Activated CD4-positive, alpha-beta T cell treated with anti-CD3 and anti-CD28 coated beads, Interleukin-2, Interleukin-4, amounts not matched to agents 100 ng/mL and 50 ng/mL, durations not matched to agents 16 hours and 8 hours (primary cell): Measurements from ENCODE around the gene DOCK9.

Experiments used
- DNase-seq: peaks from one replicate; pipeline ENCODE4 v3.0.0-alpha.2; 2020; ENCODE audit warnings: low spot score

Gene DOCK9

DNA sequence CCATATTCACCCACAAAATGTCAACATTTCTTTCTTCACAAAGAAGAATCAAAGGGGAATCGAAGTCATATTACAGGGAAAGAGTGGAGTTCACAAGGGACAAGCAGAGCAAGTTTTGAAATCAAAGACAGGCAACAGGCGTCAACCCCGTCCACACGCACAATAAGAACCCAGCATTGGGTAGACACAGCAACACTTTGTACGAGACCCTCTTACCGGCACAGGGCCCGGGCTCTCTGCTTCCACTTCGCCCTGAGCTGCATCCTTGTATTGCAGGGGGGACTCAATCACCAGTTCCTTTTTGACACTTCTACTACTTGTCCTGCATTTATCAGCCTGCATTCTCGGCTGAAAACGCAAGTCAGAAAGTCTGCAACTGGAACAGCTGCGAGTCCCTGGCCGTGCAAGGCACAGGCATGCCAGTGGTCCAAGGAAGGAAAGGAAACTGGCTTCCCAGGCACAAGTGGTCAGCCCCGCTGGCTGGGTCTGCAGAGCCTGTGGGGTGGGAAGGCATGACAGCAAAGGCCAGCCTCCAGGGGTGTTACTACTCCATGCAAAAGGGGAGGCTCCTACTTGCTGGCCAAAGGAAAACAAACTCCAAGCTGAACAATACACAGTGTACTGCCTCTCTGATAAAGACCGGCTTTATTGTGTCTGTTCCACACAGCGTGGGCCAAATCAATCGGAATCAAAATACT is at the start of gene DOCK9:
DOCK9 (minus strand) TSS at position 497 of the 698 bp plus-strand sequence; CDS start at position 342, 155 bp downstream.
- DNase-seq: no peak

DNA sequence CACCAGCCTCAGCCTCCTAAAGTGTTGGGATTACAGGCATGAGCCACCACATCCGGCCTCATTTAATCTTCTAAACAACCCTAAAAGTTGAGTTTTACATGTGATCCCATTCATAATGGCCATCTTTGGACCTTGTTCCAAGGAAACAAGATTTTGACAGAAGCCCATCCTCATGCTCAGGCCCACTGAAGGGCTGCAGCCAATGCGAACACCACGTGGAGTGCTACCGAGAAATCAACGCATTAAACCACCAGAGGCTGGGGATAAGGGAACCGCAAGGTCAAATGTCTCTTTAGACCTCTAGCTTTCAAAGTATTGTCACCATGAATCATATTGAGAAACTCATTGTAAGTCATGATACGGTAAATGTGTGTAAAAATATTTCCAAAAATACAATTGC is 49.4 kb upstream of the DOCK9 start:
- peak; percentile 71 for DNase-seq

DNA sequence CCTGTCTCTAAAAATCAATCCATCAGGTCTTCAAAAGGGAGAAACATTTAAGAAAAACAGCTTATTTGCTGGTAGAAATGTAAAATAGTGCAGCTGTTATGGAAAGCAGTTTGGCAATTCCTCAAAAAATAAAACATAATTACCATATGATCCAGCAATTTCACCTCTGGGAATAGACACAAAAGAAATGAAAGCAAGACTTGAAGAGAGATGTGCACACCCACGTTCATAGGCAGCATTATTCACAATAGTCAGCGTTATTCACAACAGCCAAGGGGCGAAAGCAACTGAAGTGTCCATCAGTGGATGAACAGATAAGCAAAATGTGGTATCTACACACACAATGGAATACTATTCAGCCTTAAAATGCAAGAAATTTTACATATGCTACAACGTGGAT is 45.1 kb upstream of the DOCK9 start:
- DNase-seq: no peak

DNA sequence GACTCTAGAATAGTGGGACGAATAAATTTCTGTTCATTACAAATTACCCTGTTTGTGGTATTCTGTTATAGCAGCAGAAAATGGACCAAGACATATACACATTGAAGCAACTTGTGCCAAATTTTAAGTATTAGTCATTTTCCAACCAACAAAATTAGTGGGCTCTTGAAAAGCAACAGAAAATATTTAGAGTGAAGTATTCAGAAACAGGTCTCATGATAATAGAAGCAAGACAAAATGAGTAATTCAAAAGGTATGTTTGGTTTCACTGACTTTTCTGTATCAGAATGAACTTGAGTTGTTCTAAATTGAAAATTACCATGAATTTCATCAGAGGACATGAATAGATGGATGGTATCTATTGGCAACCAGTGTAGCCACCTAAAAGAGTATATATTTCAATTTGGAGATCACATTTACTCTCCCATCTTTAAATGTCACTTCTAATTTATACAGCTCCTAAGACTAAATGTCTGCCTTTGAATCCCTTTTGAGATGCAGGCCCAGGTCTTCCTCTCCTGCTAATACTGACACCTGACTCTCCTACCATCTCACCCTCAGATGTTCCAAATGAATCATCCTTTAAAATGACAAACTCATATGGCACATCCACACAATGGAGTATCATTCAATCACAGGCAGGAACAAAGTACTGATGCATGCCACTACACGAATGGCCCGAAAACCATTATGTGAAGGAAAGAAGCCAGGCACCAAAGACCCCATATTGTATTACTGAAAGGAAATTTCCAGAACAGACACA is 40.7 kb upstream of the DOCK9 start:
- DNase-seq: peak; percentile 32

DNA sequence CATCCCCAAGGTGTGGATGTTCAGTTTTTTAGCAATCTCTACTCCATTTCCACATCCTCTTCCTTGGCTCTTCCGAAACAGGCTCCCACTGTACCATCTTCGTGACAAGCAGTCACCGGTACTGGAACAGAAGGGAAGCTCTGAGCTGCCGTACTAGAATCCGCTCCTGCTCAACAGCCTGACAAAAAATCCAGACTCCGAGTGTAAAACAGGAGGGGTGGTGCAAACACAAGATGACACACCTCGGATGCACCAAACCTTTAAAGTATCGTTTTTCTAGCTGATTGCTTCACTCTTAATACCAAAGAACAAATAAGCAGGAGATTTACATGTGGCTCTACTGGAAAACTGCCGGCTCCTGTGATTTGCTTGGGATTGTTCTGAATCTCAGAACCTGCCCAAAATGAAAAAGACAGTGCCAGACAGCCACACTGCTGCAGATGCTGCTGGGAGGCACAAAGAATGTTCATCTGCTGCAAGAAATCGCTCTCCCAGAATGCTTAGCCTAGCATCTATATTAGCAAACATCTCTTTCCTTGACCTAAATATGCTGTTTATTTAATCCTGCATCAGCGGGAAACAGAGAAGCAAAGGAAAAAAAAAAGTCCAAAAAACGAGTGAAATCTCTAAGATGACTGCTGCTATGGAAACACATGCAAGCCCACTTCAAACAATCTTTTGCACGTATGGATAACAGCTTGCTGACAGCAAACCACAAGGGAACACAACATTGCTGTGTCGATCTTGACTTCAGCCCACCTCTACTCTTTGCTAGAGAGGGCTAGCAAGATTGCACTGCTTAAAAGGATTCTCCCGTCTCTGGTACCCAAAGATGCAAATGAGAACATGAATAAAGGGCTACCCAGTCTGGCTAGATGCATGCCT is 38.0 kb upstream of the DOCK9 start:
- DNase-seq: no peak

- DNase-seq: no peak
Observed at GRCh38 chr13:99014522-99014921, 36.7 kb upstream of the DOCK9 start.

GRCh38 chr13:99013951-99014350 is 36.1 kb upstream of the DOCK9 start:
- DNase-seq: no peak

GRCh38 chr13:99012539-99012938 is 34.7 kb upstream of the DOCK9 start:
- DNase-seq: no peak

- no peak for DNase-seq
Observed at GRCh38 chr13:99009987-99010551, 32.2 kb upstream of the DOCK9 start.

DNA sequence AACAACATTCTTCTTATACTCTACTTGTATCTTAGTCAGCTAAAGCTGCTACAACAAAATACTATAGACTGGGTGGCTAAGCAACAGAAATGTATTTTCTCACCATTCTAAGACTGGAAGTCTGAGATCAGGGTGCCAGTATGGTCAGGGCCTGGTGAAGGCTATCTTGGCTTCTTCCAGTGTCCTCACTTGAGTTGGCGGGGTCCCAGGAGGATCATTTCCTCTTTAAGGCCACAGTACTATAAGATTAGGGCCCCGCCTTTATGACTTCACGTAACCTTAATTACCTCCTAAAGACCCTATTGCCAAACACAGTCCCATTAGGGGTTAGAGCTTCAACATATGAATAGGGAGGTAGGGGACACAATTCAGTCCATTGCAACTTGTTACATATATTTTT is 30.7 kb upstream of the DOCK9 start:
- no peak for DNase-seq

DNA sequence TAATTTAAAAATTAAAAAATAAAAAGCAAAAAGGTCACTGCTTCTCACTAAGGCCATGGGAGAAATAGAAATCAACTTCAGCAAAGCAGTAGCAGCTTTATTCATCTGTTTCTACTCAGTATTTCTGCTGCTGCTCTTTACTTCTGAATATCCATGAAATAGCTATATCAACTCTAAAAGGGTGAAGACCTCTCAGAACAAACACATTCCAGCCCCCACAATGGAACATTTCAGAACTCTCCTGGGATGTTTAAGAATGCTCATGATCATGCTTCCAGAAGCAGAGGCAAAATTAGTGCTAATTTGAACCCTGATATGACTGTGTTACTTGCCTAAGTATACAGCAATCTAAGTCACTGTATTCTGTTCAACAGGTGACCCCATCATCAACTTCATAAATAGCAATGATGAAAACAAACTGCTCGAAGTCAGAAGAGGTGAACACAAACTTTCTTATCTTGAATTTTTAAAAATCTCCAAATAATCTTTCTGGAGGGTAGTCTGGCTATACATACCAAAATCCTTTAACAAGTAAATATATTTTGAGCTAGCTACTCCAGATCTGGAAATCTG is 29.6 kb upstream of the DOCK9 start:
- no peak for DNase-seq

DNA sequence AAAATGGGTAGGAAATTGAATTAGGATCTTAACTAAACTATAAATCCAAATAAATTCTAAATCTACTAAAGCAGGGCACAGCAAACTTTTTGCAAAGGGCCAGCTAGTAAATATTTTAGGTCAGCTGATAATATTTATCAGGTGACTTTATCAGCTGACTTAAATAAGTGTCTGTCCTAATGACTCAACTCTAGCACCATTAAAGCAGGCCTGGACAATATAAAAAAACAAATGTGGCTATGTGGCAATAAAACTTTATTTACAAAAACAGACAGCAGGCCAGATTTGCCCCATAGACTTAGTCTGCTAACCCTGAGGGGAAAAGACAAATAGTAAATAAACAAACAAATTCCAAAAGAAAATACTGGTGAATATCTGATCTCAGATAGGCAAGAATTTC is 27.7 kb upstream of the DOCK9 start:
- DNase-seq: no peak

DNA sequence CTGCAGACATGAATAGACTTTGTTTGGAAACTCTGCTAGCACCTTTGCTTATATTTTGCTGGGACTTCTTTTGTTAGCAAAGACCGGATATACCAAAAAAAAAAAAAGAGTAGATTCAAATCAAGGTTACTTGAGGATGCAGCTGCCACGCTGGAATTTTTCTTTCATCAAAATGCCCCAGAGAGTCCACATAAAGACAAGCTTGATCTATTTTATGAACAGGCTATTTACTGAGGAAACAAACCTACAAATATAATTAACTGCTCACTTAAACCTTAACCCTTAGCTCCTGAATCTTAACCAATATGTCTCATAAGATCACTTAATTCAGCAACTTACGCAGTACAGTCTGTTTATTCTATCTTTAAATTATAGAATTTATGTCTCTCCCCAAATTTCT is 27.1 kb upstream of the DOCK9 start:
- DNase-seq: no peak

- no peak for DNase-seq
Observed at GRCh38 chr13:99003851-99004471, 26.1 kb upstream of the DOCK9 start.

DNA sequence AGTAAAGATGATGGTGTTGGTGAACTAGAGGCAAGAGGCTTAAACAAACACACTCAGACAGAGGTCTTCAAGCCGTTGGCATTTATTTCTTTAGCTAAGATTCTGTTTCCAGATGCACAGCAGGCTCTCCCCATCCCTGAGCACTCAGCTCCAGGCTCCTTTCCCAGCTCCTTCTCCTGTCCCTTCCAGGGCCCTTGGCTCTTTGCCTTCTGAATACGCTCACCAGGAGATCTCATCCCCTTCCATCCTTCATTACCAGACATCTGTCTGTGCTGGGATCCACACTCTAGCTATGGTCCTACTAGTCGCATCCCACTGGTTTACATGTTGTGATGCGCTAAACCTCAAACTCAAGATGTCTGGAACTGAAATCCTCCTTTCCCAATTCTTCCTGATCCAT is 25.3 kb upstream of the DOCK9 start:
- DNase-seq: no peak

DNA sequence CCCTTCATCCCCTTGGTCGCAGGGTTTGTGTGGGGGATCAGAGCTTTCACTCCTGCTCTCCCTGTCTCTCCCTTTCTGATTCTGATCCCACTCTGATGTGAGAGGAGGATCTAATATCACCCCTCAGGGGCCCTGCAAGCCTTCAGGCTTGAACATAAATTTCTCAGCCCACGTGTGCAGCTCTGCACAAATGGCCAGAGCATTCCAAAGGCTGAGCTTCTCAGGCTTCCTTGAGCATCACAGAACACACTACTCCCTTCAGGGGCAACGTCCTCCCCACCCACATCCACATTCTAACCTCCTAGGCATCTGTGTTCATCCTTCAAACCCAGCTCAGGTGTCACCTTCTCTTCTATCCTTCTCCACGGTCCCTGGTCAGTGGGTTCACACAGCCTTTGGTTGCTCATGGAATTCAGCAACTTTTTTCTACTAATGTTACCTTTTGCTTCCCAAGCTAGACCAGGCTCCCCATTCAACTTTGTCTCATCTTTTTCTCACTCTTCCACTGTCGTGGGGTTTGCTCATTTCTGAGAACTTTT is 24.4 kb upstream of the DOCK9 start:
- DNase-seq: no peak

GRCh38 chr13:99000137-99000536 is 22.3 kb upstream of the DOCK9 start:
- no peak for DNase-seq

DNA sequence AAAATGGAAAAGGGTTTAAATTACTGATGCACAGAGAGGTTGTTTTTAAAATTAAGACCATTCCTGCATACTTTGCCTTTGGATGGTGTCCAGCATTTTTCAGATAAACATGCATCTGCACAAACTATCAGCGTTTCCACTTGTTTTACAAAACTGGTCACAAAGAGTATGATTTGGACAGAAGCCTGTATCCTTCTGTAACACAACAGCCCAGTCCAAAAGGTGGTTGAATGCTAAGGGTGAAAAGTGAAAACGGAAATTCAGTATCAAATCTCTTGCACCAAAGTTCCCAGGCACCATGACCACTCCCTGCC is 21.7 kb upstream of the DOCK9 start:
- DNase-seq: no peak

GRCh38 chr13:98998831-98999638 is 21.2 kb upstream of the DOCK9 start:
- DNase-seq: peak; percentile 68
